Epithelial cell of proximal tubule (primary cell): Measurements from ENCODE around the gene DERL2. TPM values are rescaled to one million over a fixed set of nuclear protein-coding genes. Genes with fewer than 3 reads are reported as not detected.

Experiments
- DNase-seq: peaks from one replicate; pipeline ENCODE4 v3.0.0-alpha.2; 2011; ENCODE audit warnings: low read depth
- H3K4me3 ChIP-seq: 2 replicates; pipeline ENCODE4 v1.5.1; 2011; ENCODE audit warnings: low read depth, mild to moderate bottlenecking, low read length
- CTCF ChIP-seq: conservative IDR thresholded peaks from 2 replicates; pipeline ENCODE4 v1.5.1; 2012; ENCODE audit warnings: low read depth, mild to moderate bottlenecking, low read length
- total RNA-seq: library from RNA; depleted of rRNA; stranded (reverse); fragments of >200 nt; gene quantifications from 2 replicates; pipeline ENCODE4 v1.2.3, GENCODE V29; 2015

DERL2 gene
- total RNA-seq, 1 donor from 2014 or later, result 21.4 TPM

- TF ChIP-seq CTCF, result no peak
- H3K4me3 ChIP-seq, result no peak overlapping the region
These were observed 27.6 kb upstream of the DERL2 start for GRCh38 chr17:5513628-5514027.

GRCh38 chr17:5511401-5512225 is 25.6 kb upstream of the DERL2 start:
- DNase-seq, result no peak
- TF ChIP-seq CTCF, result no peak
- no peak overlapping the region for H3K4me3 ChIP-seq

More at GRCh38 chr17:5513628-5514027, 27.6 kb upstream of the DERL2 start:
- no peak for DNase-seq

GRCh38 chr17:5510771-5511170 is 24.8 kb upstream of the DERL2 start:
- H3K4me3 ChIP-seq, result no peak overlapping the region
- DNase-seq, result no peak
- TF ChIP-seq CTCF, result no peak

GRCh38 chr17:5509482-5509881 is 23.5 kb upstream of the DERL2 start:
- DNase-seq, result no peak
- TF ChIP-seq CTCF, result no peak

GRCh38 chr17:5508810-5509209 is 22.8 kb upstream of the DERL2 start:
- no peak for TF ChIP-seq CTCF
- DNase-seq, result no peak
- no peak overlapping the region for H3K4me3 ChIP-seq

More at GRCh38 chr17:5509482-5509881, 23.5 kb upstream of the DERL2 start:
- no peak overlapping the region for H3K4me3 ChIP-seq

- DNase-seq, result no peak
- TF ChIP-seq CTCF, result no peak
- no peak overlapping the region for H3K4me3 ChIP-seq
These were observed 20.3 kb upstream of the DERL2 start for GRCh38 chr17:5506307-5506706.

GRCh38 chr17:5502552-5502951 is 16.6 kb upstream of the DERL2 start:
- no peak for TF ChIP-seq CTCF
- no peak overlapping the region for H3K4me3 ChIP-seq
- DNase-seq, result no peak
